ENCODE results near the gene MTHFS. TPM values are rescaled to one million over a fixed set of nuclear protein-coding genes. Genes with fewer than 3 reads are reported as not detected.

MTHFS gene
- total and polyA plus RNA-seq, 8 donors = 20.6 to 40.1 (median 24.7) TPM

- H3K4me3 ChIP-seq = no peak overlapping the region
- intact Hi-C loops (cut with DNase I) = no loop called here
- no peaks in the 10 kb centered on the region for H3K27me3 ChIP-seq
- no peak for TF ChIP-seq CTCF (IDR thresholded peaks at IDR 0.05)
- DNase-seq = no peak
- no peak overlapping the region for H3K27ac ChIP-seq
- no peaks in the 10 kb centered on the region for H3K9me3 ChIP-seq
- ATAC-seq = no peak
- H3K36me3 ChIP-seq = peaks cover 0 to 33% of the 10 kb centered on the region in 2 donors
- H3K4me1 ChIP-seq = no peaks in the 10 kb centered on the region
Observed at GRCh38 chr15:79862191-79862590, 34.6 kb downstream of the MTHFS start.

GRCh38 chr15:79860661-79861060, 36.2 kb downstream of the MTHFS start:
- Histone ChIP-seq H3K27me3 (no peaks in the 10 kb centered on the region), H3K4me3 (no peak overlapping the region), H3K27ac (no peak overlapping the region), H3K36me3 (peaks cover 0 to 27% of the 10 kb centered on the region in 2 donors), H3K4me1 (no peaks in the 10 kb centered on the region), H3K9me3 (no peaks in the 10 kb centered on the region)
- DNase-seq (no peak), ATAC-seq (no peak)
- intact Hi-C loops (cut with DNase I) = no loop called here
- TF ChIP-seq CTCF (IDR thresholded peaks at IDR 0.05) = no peak

GRCh38 chr15:79858469-79858868, 38.3 kb downstream of the MTHFS start:
- H3K4me1 ChIP-seq = peaks cover 0 to 5% of the 10 kb centered on the region in 2 donors
- H3K27ac ChIP-seq = no peak overlapping the region
- peaks cover 0 to 27% of the 10 kb centered on the region in 2 donors for H3K36me3 ChIP-seq
- TF ChIP-seq CTCF (IDR thresholded peaks at IDR 0.05) = no peak
- intact Hi-C loops (cut with DNase I) = no loop called here
- DNase-seq (no peak), ATAC-seq (no peak)
- H3K4me3 ChIP-seq = no peak overlapping the region
- no peaks in the 10 kb centered on the region for H3K27me3 ChIP-seq
- H3K9me3 ChIP-seq = no peaks in the 10 kb centered on the region

- no peaks in the 10 kb centered on the region for H3K27me3 ChIP-seq
- intact Hi-C loops (cut with DNase I) = no loop called here
- ATAC-seq (peak; percentile 99), DNase-seq (peak in 3 of 4 donors; percentile 50 to 80 (median 64))
- H3K4me3 ChIP-seq = no peak overlapping the region
- H3K4me1 ChIP-seq = peaks cover 0 to 11% of the 10 kb centered on the region in 2 donors
- H3K36me3 ChIP-seq = peaks cover 0 to 28% of the 10 kb centered on the region in 2 donors
- peak; percentile 84 to 94 for TF ChIP-seq CTCF (IDR thresholded peaks at IDR 0.05)
- H3K27ac ChIP-seq = no peak overlapping the region
- H3K9me3 ChIP-seq = no peaks in the 10 kb centered on the region
Observed at GRCh38 chr15:79853492-79854328, 43.1 kb downstream of the MTHFS start.

- intact Hi-C loops (cut with DNase I) = no loop called here
Observed at GRCh38 chr15:79849789-79850188, 47.0 kb downstream of the MTHFS start.

More at GRCh38 chr15:79849789-79850188, 47.0 kb downstream of the MTHFS start:
- Histone ChIP-seq H3K4me1 (peaks cover 0 to 11% of the 10 kb centered on the region in 2 donors), H3K27ac (no peak overlapping the region), H3K9me3 (no peaks in the 10 kb centered on the region), H3K36me3 (peaks cover 0 to 46% of the 10 kb centered on the region in 2 donors), H3K27me3 (no peaks in the 10 kb centered on the region), H3K4me3 (no peak overlapping the region)
- TF ChIP-seq CTCF (IDR thresholded peaks at IDR 0.05) = peak; percentile 36 to 39
- peak in 1 of 4 donors; percentile 30 for DNase-seq
- peak; percentile 72 for ATAC-seq

Measured in left lung (tissue), 10 donors.